Calu3 (cell line): Measurements from ENCODE around the gene USP3. TPM values are rescaled to one million over a fixed set of nuclear protein-coding genes. Genes with fewer than 3 reads are reported as not detected.

Experiments
- BruUV-seq: library from RNA; stranded (reverse); fragments of 400-500 nt; replicated peaks from 2 replicates; lab custom pipeline; 2021; lab: Mats Ljungman, UMichigan
- CTCF ChIA-PET: fragments of 300-600 bp; sonication (Branson Sonifier 250); formaldehyde crosslinking; loops from one replicate; lab custom pipeline; 2022; ENCODE audit warnings: antibody characterized with exemption; lab: Charles Lee
- DNase-seq: peaks from one replicate; pipeline ENCODE4 v3.0.0; 2022
- H3K27ac Mint-ChIP-seq: one replicate; pipeline ENCODE4 v1.8.0; 2022; ENCODE audit warnings: mixed read lengths; ENCODE audit not compliant: unreplicated experiment
- H3K27me3 Mint-ChIP-seq: one replicate; pipeline ENCODE4 v1.8.0; 2022; ENCODE audit warnings: mixed read lengths; ENCODE audit not compliant: unreplicated experiment
- H3K36me3 Mint-ChIP-seq: one replicate; pipeline ENCODE4 v1.8.0; 2022; ENCODE audit warnings: mild to moderate bottlenecking, moderate library complexity, mixed read lengths; ENCODE audit not compliant: insufficient read depth, unreplicated experiment
- H3K4me1 Mint-ChIP-seq: one replicate; pipeline ENCODE4 v1.8.0; 2022; ENCODE audit warnings: mild to moderate bottlenecking, low read depth, mixed read lengths; ENCODE audit not compliant: unreplicated experiment
- H3K4me3 Mint-ChIP-seq: one replicate; pipeline ENCODE4 v1.8.0; 2022; ENCODE audit warnings: mild to moderate bottlenecking, low read depth, moderate library complexity, mixed read lengths; ENCODE audit not compliant: unreplicated experiment
- H3K9me3 Mint-ChIP-seq: one replicate; pipeline ENCODE4 v1.8.0; 2022; ENCODE audit warnings: low read depth, mixed read lengths; ENCODE audit not compliant: unreplicated experiment
- intact Hi-C: fragments of 100-400 bp; cut with micrococcal nuclease; formaldehyde crosslinking; loops from one replicate; pipeline ENCODE4 v1.10.0; 2022; ENCODE audit not compliant: unreplicated experiment
- total RNA-seq: library from RNA; stranded (reverse); gene quantifications from 2 replicates; pipeline ENCODE4 v1.2.3, GENCODE V29; 2022
- TF ChIP-seq, protein P1 (sequence below): fragments of 200-600 bp; IDR thresholded peaks from one replicate; pipeline ENCODE4 v1.8.0; 2022; ENCODE audit warnings: antibody characterized with exemption; ENCODE audit not compliant: unreplicated experiment

Gene USP3
- total RNA-seq, 1 experiment from 2014 or later, result 80.8 TPM

DNA sequence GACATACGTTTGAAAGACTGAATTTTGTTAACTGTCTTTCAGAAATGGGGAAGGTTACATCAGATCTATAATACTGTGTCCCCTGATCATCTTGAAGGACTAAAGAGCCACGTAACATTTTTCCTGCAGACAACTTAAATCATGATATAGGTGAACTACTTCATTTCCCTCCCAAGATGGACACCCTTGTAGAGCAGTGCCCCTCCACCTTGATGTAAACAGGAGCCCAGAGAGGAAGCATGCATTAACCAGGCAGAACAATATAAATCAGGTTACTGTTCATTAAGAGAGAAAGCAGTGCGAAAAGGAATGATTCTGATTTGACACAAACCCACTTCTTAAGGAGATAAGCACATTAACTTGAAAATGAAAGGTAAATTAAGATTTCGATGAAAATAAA is 36.1 kb downstream of the USP3 start:
- BruUV-seq, result no TSS peak
- Mint-ChIP-seq H3K27ac (no peak overlapping the region), H3K4me1 (peaks cover 26% of the 10 kb centered on the region)

DNA sequence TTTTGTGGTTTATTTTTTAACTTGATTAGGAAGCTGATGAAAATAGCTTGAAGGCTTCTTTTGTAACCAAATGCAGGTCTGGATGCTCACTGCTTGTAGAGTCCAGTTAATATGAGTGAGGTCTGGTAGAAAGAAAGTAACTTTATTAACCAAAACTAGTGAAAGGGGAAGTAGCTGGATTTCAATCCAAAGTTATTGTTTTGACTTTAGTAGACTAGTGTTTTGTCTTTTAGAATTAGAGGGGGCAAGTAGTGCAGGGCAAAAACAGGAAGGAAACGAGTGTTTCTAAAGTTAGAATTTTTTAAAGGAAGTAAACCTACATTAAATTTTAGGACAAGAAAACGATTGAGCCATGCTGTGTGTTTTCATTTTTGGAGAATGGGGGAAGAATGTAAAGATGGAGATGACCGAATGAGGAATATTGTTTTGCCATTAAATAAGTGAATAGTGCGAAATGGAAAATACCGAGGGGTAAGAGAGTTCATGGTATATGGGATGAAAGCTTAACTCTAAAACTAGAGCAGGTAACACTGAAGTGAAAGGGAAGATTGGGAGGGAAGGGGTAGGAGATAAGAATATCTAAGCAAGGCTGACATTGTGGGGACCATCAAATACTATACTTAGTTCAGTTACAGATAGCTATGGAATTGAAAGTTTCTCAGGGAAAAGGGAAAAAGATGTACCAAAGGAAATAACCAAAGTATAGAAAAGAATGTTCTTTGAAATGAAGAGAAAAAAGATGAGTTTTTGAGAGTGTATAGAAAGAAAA is 40.0 kb downstream of the USP3 start:
- H3K4me3 Mint-ChIP-seq, result no peak overlapping the region
- H3K27me3 Mint-ChIP-seq, result no peaks in the 10 kb centered on the region
- no peaks in the 10 kb centered on the region for H3K36me3 Mint-ChIP-seq
- no TSS peak for BruUV-seq
- CTCF ChIA-PET, result interaction anchor here (1.1 kb wide), 1 partner anchor 9 kb away, joined by 3 read pairs; no protein-coding TSS in a partner anchor
- H3K9me3 Mint-ChIP-seq, result no peaks in the 10 kb centered on the region
- H3K27ac Mint-ChIP-seq, result peak overlapping the region; percentile 11
- DNase-seq, result no peak
- TF ChIP-seq, protein P1, sequence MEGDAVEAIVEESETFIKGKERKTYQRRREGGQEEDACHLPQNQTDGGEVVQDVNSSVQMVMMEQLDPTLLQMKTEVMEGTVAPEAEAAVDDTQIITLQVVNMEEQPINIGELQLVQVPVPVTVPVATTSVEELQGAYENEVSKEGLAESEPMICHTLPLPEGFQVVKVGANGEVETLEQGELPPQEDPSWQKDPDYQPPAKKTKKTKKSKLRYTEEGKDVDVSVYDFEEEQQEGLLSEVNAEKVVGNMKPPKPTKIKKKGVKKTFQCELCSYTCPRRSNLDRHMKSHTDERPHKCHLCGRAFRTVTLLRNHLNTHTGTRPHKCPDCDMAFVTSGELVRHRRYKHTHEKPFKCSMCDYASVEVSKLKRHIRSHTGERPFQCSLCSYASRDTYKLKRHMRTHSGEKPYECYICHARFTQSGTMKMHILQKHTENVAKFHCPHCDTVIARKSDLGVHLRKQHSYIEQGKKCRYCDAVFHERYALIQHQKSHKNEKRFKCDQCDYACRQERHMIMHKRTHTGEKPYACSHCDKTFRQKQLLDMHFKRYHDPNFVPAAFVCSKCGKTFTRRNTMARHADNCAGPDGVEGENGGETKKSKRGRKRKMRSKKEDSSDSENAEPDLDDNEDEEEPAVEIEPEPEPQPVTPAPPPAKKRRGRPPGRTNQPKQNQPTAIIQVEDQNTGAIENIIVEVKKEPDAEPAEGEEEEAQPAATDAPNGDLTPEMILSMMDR, result no peak
- intact Hi-C loops, result no loop called here
- peaks cover 17% of the 10 kb centered on the region for H3K4me1 Mint-ChIP-seq

More for the DNA sequence above, 36.1 kb downstream of the USP3 start:
- CTCF ChIA-PET, result interaction anchor here (0.5 kb wide), 1 partner anchor 404 kb away, joined by 3 read pairs; no protein-coding TSS in a partner anchor
- intact Hi-C loops, result no loop called here
- Mint-ChIP-seq H3K27me3 (no peaks in the 10 kb centered on the region), H3K36me3 (no peaks in the 10 kb centered on the region), H3K4me3 (no peak overlapping the region), H3K9me3 (no peaks in the 10 kb centered on the region)
- TF ChIP-seq, protein P1, result no peak
- no peak for DNase-seq

DNA sequence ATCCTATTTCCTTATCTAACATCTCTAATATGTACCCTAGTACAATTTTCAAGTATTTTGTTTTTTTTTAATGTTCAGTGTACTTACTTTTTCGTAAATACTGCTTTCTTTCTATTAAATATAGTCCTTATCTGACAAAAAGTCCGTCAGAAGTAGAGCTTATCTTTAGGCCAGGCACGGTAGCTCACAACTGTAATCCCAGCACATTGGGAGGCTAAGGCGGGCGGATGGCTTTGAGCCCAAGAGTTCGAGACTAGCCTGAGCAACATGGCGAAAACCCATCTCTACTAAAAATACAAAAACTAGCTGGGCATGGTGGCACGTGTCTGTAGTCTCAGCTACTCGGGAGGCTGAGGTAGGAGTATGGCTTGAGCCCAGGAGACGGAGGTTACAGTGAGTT is 41.1 kb downstream of the USP3 start:
- TF ChIP-seq, protein P1, result no peak
- no peaks in the 10 kb centered on the region for H3K9me3 Mint-ChIP-seq
- intact Hi-C loops, result no loop called here
- BruUV-seq, result no TSS peak
- H3K27me3 Mint-ChIP-seq, result no peaks in the 10 kb centered on the region
- H3K36me3 Mint-ChIP-seq, result no peaks in the 10 kb centered on the region
- H3K4me3 Mint-ChIP-seq, result no peak overlapping the region
- H3K4me1 Mint-ChIP-seq, result peaks cover 8% of the 10 kb centered on the region
- CTCF ChIA-PET, result no interaction called here
- DNase-seq, result no peak
- H3K27ac Mint-ChIP-seq, result no peak overlapping the region

DNA sequence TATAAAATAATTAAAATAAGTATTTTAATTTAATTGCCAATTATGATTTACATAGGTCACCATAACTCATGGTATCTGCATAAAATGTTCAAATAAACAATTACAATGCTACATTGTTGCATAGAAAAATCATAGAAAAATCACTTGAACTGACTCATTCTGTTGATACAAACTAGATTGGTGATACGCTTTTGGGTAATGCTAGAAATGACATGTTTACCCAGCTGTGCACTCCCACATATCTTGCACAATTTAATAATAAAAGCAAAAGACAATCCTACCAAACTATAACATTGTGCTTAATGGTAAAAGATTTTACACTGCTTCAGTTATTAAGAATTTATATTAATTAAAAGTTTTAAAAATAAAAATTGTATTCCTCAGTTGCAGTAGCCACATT is 47.0 kb downstream of the USP3 start:
- CTCF ChIA-PET, result interaction anchor here (1.2 kb wide), 1 partner anchor 30 kb away, joined by 6 read pairs; no protein-coding TSS in a partner anchor
- H3K27me3 Mint-ChIP-seq, result no peaks in the 10 kb centered on the region
- DNase-seq, result no peak
- BruUV-seq, result no TSS peak
- H3K4me1 Mint-ChIP-seq, result peaks cover 23% of the 10 kb centered on the region
- no peaks in the 10 kb centered on the region for H3K9me3 Mint-ChIP-seq
- intact Hi-C loops, result loop anchor here (5.0 to 10.0 kb wide), 2 partner anchors 39 to 247 kb away; no protein-coding TSS in a partner anchor
- no peak overlapping the region for H3K4me3 Mint-ChIP-seq
- H3K27ac Mint-ChIP-seq, result no peak overlapping the region
- H3K36me3 Mint-ChIP-seq, result peaks cover 22% of the 10 kb centered on the region
- TF ChIP-seq, protein P1, result no peak
